Measurements from ENCODE around the gene FAM72A. TPM values are rescaled to one million over a fixed set of nuclear protein-coding genes. Genes with fewer than 3 reads are reported as not detected.
A peak's percentile ranks its signal among the peaks of the same experiment; 100 is the strongest.
"Not testable (repeated sequence)": the region's sequence is repeated elsewhere in the genome, so short reads cannot be mapped to it uniquely, and the experiment has no call there.

Gene FAM72A
- total RNA-seq, 1 donor from 2014 or later: 36.2 TPM

GRCh38 chr1:206204159-206204511 lies 1.5 kb upstream of the FAM72A start:
- not testable (repeated sequence) for H3K4me1 ChIP-seq; H4K20me1 ChIP-seq (ENCODE audit: low read depth); H3K9me3 Mint-ChIP-seq; H3K27ac ChIP-seq; H3K4me1 Mint-ChIP-seq; H2AFZ ChIP-seq (replicated peaks); H3K27me3 ChIP-seq; H3K79me2 ChIP-seq (ENCODE audit: low read depth); H3F3A ChIP-seq (ENCODE audit: low read depth); DNase-seq (ENCODE audit: low spot score); H3K9ac ChIP-seq; H3K9me3 ChIP-seq (ENCODE audit: low read depth); H3K4me2 ChIP-seq; H3K36me3 Mint-ChIP-seq; H3K27me3 Mint-ChIP-seq (ENCODE audit: insufficient read depth, low read depth); H3K27ac Mint-ChIP-seq; H3K36me3 ChIP-seq
- H3K4me3 ChIP-seq: peak overlapping the region; percentile 42
- H3K4me3 Mint-ChIP-seq: peak overlapping the region; percentile 75

DNA sequence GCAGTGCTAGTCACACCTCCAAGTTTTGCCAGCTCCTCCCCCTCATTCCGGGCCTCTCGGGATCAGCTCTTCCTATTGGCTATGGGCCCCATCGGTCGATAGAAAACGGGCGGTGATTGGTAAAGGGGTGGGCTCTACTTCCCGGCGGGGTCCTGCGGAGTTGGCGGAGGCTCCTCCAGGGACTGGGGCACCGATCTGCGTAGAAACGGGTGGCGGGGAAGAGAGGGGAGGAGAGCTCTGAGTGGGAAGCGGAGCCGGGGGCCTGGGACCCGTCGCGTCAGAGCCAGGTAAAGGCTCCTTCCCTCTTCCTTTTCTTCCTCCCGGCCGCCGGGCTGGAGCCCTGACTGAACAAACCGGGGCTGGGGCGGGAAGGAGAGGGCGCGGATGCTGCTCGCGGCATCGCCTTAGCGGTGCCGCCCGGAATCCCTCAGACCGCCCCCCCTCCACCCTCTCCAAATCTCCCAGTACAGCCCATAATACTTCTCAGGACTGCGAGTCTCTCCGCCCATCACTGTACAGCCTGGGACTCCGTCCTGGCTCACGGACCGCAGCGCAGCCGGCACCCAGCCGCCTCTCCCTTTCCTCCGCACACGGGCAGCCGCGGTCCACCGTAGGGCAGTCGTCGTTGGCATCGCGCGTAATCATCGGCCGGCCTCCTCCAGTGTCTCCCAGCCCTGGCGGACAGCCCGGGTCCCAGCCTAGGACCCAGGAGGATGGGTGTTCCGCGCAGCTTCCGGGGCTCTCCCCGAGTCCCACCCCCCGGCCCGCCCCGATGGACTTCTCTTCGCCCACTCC lies 922 bp upstream of the FAM72A start, which contains the start of gene SRGAP2:
TSS of gene SRGAP2 (plus strand) at position 178 of the 795 bp plus-strand sequence. CDS start 2,430 bp downstream, outside the sequence.
- not testable (repeated sequence) for H3K4me1 ChIP-seq; H3K4me1 Mint-ChIP-seq; H2AFZ ChIP-seq (replicated peaks); H3F3A ChIP-seq (ENCODE audit: low read depth); H3K27me3 ChIP-seq; H3K27ac Mint-ChIP-seq; H3K36me3 Mint-ChIP-seq; H3K27me3 Mint-ChIP-seq (ENCODE audit: insufficient read depth, low read depth); H3K36me3 ChIP-seq; H4K20me1 ChIP-seq (ENCODE audit: low read depth); H3K9ac ChIP-seq; H3K9me3 ChIP-seq (ENCODE audit: low read depth); H3K9me3 Mint-ChIP-seq; H3K27ac ChIP-seq; H3K79me2 ChIP-seq (ENCODE audit: low read depth)
- Histone ChIP-seq H3K4me3 (peak within 1 kb of the TSS; percentile 71), H3K4me2 (peak within 1 kb of the TSS; percentile 62)
- peak within 1 kb of the TSS; percentile 86 for H3K4me3 Mint-ChIP-seq
- DNase-seq (ENCODE audit: low spot score): peak; percentile 68

DNA sequence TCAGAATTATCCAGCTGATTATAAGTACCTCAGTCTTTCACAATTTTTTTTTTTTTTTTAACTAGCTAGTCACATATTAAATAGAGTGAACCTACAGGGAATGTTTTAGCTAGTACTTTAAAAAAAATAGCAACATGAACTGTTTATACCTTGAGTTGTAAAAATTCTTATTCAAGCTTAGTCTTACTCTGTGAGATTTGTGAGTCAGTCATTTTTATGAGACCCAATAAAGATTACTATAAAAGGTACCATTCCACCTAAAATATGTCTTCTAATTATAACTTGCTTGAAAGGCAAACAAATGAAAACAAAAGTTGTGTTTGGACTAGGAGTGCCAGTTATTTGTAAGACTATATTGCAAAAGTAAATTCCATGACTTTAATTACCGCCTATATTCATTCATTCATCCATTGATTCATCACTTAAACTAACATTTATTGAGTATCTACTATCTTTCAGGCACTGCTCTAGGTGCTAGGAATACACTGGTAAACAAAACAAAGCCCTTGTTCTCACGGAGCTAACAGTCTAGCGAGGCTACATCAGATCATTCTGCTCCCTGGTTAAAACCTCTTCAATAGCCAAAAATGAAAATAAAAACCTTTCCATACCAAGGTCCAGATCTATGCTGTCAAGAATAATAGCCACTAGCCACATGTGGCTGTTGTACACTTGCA lies 5.8 kb downstream of the FAM72A start:
- H3K4me1 Mint-ChIP-seq; H3K27ac Mint-ChIP-seq; H2AFZ ChIP-seq (replicated peaks); H4K20me1 ChIP-seq (ENCODE audit: low read depth); DNase-seq (ENCODE audit: low spot score); H3K36me3 Mint-ChIP-seq; H3K4me3 Mint-ChIP-seq; H3F3A ChIP-seq (ENCODE audit: low read depth); H3K4me1 ChIP-seq; H3K9ac ChIP-seq; H3K9me3 Mint-ChIP-seq; H3K27ac ChIP-seq; H3K9me3 ChIP-seq (ENCODE audit: low read depth); H3K36me3 ChIP-seq; H3K4me2 ChIP-seq; H3K79me2 ChIP-seq (ENCODE audit: low read depth); H3K4me3 ChIP-seq; H3K27me3 ChIP-seq; H3K27me3 Mint-ChIP-seq (ENCODE audit: insufficient read depth, low read depth): not testable (repeated sequence)

DNA sequence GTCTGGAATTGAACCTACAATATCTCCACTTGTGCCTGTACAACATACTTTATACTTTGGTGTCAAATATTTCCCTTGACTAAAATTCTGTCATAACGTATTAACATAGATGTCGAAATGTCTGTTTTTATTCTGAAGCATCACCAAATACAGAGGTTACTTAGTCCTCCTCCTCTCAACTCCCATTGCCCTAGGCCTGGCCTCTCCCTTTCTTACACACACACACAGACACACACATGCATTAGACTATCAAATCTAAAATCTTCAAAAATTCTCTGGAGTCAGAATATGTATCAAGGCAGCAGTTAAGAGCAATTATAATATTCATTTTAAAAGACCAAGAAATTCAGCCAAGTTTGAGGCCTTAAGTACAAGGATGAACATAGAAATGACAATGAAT lies 7.5 kb downstream of the FAM72A start:
- H3K36me3 Mint-ChIP-seq; H3K27me3 Mint-ChIP-seq (ENCODE audit: insufficient read depth, low read depth); H4K20me1 ChIP-seq (ENCODE audit: low read depth); H3K9me3 Mint-ChIP-seq; DNase-seq (ENCODE audit: low spot score); H3K4me1 ChIP-seq; H3K79me2 ChIP-seq (ENCODE audit: low read depth); H3K9me3 ChIP-seq (ENCODE audit: low read depth); H2AFZ ChIP-seq (replicated peaks); H3K9ac ChIP-seq; H3F3A ChIP-seq (ENCODE audit: low read depth); H3K4me3 ChIP-seq; H3K36me3 ChIP-seq; H3K27ac ChIP-seq; H3K4me1 Mint-ChIP-seq; H3K27me3 ChIP-seq; H3K4me3 Mint-ChIP-seq; H3K27ac Mint-ChIP-seq; H3K4me2 ChIP-seq: not testable (repeated sequence)

- not testable (repeated sequence) for H3K4me2 ChIP-seq; H3K79me2 ChIP-seq (ENCODE audit: low read depth); H4K20me1 ChIP-seq (ENCODE audit: low read depth); H3K4me3 Mint-ChIP-seq; H3F3A ChIP-seq (ENCODE audit: low read depth); H2AFZ ChIP-seq (replicated peaks); H3K27me3 Mint-ChIP-seq (ENCODE audit: insufficient read depth, low read depth); DNase-seq (ENCODE audit: low spot score); H3K36me3 ChIP-seq; H3K27ac ChIP-seq; H3K9ac ChIP-seq; H3K4me1 Mint-ChIP-seq; H3K4me3 ChIP-seq; H3K9me3 ChIP-seq (ENCODE audit: low read depth); H3K36me3 Mint-ChIP-seq; H3K27me3 ChIP-seq; H3K27ac Mint-ChIP-seq; H3K9me3 Mint-ChIP-seq; H3K4me1 ChIP-seq
These were observed 15.8 kb downstream of the FAM72A start for GRCh38 chr1:206186826-206187225.

DNA sequence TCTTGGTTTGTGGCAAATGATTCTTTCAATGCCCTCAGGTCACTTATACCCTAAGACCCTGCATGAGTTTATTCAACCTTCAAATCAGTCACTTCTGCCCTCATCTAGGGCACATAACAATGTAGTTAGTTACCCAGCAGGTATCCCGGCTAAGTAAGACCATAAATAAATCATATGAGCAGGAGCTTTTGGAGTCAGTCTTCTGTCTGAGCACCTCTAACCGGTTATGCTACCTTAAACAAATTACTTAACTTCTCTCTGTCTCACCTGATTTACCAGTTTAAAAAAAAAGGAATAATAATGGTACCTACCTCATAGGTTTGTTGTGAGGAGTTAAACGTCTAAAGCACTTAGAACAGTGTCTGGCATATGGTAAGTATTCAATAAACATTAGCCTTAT lies 16.9 kb downstream of the FAM72A start:
- H3K9ac ChIP-seq; H4K20me1 ChIP-seq (ENCODE audit: low read depth); H3K4me1 Mint-ChIP-seq; H3K36me3 ChIP-seq; H3K9me3 ChIP-seq (ENCODE audit: low read depth); H3K9me3 Mint-ChIP-seq; H3F3A ChIP-seq (ENCODE audit: low read depth); H2AFZ ChIP-seq (replicated peaks); H3K4me3 ChIP-seq; H3K4me1 ChIP-seq; H3K4me3 Mint-ChIP-seq; H3K27me3 ChIP-seq; H3K27me3 Mint-ChIP-seq (ENCODE audit: insufficient read depth, low read depth); DNase-seq (ENCODE audit: low spot score); H3K79me2 ChIP-seq (ENCODE audit: low read depth); H3K36me3 Mint-ChIP-seq; H3K27ac ChIP-seq; H3K27ac Mint-ChIP-seq; H3K4me2 ChIP-seq: not testable (repeated sequence)

- DNase-seq (ENCODE audit: low spot score); H3K27me3 Mint-ChIP-seq (ENCODE audit: insufficient read depth, low read depth); H3K9me3 Mint-ChIP-seq; H3K9me3 ChIP-seq (ENCODE audit: low read depth); H3K36me3 ChIP-seq; H3K4me1 ChIP-seq; H3K9ac ChIP-seq; H3K27me3 ChIP-seq; H3K36me3 Mint-ChIP-seq; H3F3A ChIP-seq (ENCODE audit: low read depth); H3K27ac ChIP-seq; H3K79me2 ChIP-seq (ENCODE audit: low read depth); H4K20me1 ChIP-seq (ENCODE audit: low read depth); H3K27ac Mint-ChIP-seq; H3K4me1 Mint-ChIP-seq; H3K4me2 ChIP-seq; H3K4me3 ChIP-seq; H3K4me3 Mint-ChIP-seq; H2AFZ ChIP-seq (replicated peaks): not testable (repeated sequence)
These were observed 18.9 kb downstream of the FAM72A start for GRCh38 chr1:206183788-206184187.

Measured in neural progenitor cell (in vitro differentiated cells).